Amniotic epithelial cell (primary cell): ENCODE data around the gene SYPL1.

ENCODE experiments used
- DNase-seq: peaks from one replicate; pipeline ENCODE4 v3.0.0-alpha.2; 2010; ENCODE audit warnings: low read depth

Gene SYPL1

GRCh38 chr7:106121189-106121810 is 9.2 kb upstream of the SYPL1 start:
- DNase-seq: no peak

GRCh38 chr7:106120500-106120899 is 8.4 kb upstream of the SYPL1 start:
- DNase-seq: no peak

DNA sequence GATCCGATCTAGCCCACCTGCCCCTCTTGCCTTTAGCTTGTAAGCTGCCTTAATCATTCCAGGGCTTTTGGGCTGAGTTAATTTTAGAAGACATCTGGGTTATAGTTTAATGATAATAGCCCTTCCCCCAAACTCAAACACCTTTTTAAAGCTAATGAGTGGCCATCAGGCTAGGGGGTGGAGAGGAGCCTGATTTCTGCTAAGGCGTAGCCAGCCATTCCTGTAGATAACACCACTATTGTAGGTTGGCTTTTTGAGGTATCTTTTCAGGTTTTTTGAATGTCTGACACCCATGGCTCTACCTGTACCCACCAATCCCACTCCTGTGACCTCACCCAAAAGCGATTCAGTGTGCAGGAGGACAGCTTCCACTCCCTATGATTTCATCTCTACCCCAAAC is 7.6 kb upstream of the SYPL1 start:
- DNase-seq: no peak

DNA sequence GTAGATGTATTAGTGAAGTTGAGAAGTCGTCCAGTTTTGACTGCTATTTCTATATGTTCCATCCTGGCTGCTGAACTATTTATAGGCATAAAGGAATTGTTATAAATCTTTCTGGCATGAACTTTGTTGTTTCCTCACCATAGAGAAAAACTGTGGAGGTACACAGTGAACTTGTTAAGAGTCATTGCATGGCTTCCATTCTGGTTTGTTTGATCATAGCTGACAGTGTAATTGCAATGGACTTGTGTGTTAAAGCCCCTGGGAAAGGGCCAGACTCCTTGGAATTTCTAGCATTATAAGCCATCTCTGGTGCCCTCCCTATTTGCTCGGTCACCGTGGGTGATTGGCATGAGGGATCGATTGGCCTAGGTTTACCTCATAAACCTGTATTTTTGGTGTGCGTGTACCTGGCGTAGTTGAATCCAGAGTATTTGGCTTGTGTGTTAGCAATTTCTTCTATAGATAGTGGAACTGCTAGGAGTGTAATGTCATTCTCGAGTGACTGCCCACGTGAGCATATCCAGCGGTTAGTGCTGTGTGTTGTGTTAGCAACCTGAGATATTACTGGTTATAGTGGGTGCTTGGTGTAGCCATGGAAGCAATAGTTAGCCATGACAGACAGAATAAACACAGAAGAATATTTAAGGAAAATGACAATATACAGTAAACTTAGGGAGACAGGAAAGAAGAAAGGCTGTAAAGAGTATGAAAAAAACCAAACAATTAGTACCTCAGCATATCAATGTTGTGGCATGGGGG is 5.9 kb upstream of the SYPL1 start:
- DNase-seq: no peak

DNA sequence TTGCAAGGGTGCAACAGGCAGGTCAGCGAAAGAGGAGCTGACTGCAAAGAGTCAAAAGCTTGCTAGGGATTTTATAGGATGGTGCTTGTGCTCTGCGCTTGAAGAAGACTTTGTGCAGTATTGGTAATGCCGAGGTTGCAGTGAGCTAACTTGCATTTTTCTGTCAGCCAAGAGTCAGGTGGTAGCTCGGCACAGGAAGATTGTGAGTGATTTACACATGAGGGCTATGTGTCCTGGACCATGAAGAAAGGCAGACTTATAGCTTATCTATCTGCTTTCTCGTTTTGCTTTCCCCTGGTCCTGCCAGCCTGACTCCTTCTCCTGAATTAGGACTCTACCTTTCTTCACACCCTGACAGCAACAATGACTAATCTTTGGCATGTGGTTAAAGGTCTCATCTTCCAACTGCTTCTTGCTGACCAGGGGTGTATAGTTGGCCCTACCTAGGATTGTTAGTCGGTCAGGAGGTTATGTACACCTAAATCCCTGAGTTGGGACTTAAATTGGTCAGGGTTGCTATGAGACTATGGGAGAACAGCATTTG is 4.1 kb upstream of the SYPL1 start:
- no peak for DNase-seq

DNA sequence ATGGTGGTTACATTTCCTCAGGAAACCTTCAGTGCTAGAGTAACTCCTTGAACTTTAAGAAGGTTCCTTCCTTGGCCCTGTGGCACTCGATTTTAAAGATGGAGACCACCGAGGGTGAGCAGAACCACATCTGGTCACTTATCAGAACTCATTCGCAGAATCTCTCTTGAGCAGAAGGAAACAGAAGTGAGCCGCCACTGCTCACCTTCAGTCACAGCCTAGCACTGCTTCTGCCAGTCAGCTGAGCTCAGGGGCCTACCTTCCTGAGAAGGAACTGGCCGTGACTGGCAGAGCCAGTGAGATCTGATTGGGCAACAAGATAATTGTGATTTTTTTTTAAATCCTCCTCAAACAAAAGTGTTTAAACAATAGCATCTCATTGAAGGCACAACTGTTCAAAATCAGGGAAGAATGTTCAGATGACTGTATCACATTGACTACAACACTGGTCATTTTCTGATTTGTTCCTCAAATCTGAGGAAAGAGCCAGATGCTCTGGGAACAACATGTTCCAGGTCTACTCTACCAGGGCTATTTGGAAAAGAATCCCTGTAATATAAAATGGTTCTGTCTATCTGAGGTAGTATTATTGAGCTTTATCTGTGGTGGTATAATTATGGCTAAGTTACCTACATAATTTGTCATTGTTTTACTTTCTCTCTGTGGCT is 2.7 kb upstream of the SYPL1 start:
- DNase-seq: no peak

- no peak for DNase-seq
Measured at GRCh38 chr7:106112972-106113421, 885 bp upstream of the SYPL1 start.

DNA sequence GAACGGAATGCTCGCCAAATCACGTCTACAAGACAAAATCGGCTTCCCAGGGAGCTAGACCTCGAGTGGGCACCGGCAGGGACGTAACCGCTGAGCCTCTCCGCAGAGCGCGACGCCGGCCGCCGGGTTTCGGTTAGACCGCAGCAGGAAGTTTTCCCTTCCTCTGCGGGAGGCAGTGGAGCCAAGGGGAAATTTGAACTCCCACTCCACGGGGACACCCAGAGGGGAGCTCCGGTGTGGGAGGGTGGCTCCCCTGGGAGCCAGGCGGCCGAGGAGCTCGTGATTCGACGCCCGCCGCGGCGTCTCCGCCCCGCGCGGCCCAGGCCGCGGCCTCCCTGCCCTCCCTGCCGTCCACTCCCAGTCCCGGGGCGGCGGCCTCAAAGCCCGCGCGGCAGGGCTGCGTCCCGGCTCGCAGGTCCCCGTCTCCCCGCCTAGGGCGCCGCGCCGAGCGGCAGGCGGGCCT is 426 bp downstream of the SYPL1 start:
- peak; percentile 76 for DNase-seq

- DNase-seq: peak; percentile 42
Measured at GRCh38 chr7:106110885-106111654, 1.0 kb downstream of the SYPL1 start.

GRCh38 chr7:106110238-106110560 is 1.9 kb downstream of the SYPL1 start:
- DNase-seq: no peak

DNA sequence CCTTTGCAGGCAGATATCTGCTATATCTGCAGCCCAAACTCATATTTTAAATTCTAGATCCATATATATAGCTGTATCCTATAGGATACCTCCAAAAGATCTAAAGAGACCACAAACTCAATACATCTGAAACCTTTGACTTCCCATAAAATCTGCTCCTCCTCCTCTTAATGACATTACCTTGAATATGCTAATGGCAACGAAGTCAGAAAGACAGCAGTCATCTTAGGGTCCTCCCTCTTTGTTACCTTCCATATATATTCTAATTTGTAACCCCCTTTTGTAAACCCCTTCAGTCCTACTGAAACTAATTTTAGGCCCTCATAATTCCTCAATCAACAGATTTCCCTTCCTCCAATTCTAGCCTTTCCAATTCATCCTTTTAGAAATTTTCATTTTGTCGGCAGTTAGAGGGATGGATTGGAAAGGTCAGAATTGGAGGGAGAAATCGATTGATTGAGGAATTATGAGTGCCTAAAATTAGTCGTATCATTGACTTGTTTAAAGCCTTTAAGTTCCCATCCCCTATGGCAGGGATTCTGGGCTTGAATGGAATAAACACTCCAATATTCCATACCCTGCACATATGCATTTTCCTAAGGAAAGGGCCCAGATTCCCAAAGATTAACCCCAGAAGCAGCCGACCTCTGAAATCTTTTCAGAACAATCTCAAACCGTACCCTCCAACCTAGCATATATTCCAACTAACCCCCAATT is 2.4 kb downstream of the SYPL1 start:
- DNase-seq: no peak

DNA sequence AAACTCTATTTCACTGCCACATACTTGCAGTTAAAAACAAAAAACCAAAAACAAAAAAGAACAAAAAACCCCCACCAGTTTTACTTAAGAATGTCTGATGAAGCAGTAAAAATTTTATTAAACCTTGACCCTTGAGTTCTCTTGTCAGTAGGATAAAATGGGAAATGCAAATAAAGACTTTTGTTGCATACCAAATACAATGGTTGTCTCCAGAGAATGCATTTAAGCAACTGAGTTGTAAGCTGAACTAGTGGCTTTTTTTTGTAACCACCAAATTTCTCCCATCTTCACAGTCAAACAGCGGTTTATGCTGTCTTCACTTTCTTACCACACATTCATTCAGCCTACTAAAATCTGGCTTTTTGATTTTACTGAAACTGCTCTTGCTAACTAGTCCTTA is 3.1 kb downstream of the SYPL1 start:
- no peak for DNase-seq

DNA sequence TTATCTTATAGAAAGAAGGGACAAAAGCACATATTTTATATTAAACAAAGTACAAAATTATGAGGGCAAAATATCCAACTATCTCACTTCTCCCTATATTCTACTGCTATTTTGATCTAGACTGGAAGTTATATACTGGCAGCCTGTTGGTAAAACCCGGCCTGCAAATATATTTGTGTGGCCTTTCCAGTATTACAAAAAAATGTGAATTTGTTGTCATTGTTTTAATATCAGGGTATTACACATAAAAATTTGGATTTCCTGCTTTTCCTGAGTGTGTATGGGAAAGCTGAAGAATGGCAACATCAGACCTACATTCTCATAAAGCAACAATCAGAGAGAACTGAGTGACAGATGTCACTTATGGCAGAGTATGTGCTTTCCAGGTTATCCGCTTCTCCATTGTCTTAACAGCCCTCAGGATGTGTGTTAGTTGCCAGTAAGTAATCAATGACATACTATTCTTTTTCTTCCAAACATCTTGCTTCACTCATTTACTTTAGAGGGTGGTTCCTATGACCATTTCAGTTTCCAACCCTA is 7.3 kb downstream of the SYPL1 start:
- DNase-seq: no peak

DNA sequence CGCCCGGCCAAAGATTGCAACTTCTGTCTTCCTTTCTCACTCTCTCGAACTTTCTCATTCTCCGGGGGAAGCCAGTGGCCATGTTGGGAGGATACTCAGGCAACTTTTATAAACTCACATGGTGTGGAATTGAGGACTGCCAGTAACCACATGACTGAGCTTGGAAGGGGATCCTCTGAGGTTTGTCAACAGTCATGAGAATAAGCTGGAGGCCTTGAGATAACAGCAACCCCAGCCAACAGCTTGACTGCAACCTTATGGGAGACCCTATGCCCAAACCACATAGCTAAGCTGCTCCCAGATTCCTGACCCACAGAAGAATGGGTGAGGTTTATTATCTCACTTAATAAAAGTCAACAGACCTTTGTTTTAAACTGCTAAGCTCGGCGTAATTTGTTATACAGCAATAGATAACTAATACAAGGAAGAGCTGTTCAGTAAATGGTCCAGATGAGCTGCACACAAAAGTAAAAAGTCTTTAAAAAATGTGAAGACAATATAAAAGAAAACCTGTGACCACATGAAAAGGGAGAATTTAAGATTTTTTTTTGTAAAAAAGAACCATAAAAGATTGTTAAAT is 9.6 kb downstream of the SYPL1 start:
- peak; percentile 54 for DNase-seq

- peak; percentile 52 for DNase-seq
Measured at GRCh38 chr7:106101726-106102125, 10.4 kb downstream of the SYPL1 start.

GRCh38 chr7:106100863-106101629 is 11.1 kb downstream of the SYPL1 start:
- no peak for DNase-seq

GRCh38 chr7:106099539-106099938 is 12.6 kb downstream of the SYPL1 start:
- DNase-seq: no peak

- no peak for DNase-seq
Measured at GRCh38 chr7:106098889-106099288, 13.2 kb downstream of the SYPL1 start.

GRCh38 chr7:106095634-106096033 is 16.5 kb downstream of the SYPL1 start:
- DNase-seq: no peak

- no peak for DNase-seq
Measured at GRCh38 chr7:106094780-106095179, 17.3 kb downstream of the SYPL1 start.
